Hepatocyte (in vitro differentiated cells): ENCODE results near the gene HNRNPF. TPM values are rescaled to one million over a fixed set of nuclear protein-coding genes. Genes with fewer than 3 reads are reported as not detected.

Source experiments
- DNase-seq: peaks from one replicate; pipeline ENCODE4 v3.0.0-alpha.2; 2016; ENCODE audit warnings: low spot score
- H2AFZ ChIP-seq: fragments of 200-600 bp; sonication (generic); 2 replicates; pipeline ENCODE4 v1.6.0; 2016; ENCODE audit warnings: antibody characterized with exemption, mild to moderate bottlenecking
- H3K27ac ChIP-seq: fragments of 200-600 bp; sonication (generic); 2 replicates; pipeline ENCODE4 v1.5.1; 2016; ENCODE audit warnings: mild to moderate bottlenecking
- H3K27me3 ChIP-seq: fragments of 200-600 bp; sonication (generic); 2 replicates; pipeline ENCODE4 v1.6.1; 2016
- H3K36me3 ChIP-seq: fragments of 200-600 bp; sonication (generic); replicated peaks from 2 replicates; pipeline ENCODE4 v1.5.1; 2016; ENCODE audit warnings: low read depth; ENCODE audit not compliant: insufficient read depth
- H3K4me1 ChIP-seq: fragments of 200-600 bp; sonication (generic); 2 replicates; pipeline ENCODE4 v1.5.1; 2016; ENCODE audit warnings: mild to moderate bottlenecking, moderate library complexity; ENCODE audit not compliant: insufficient read depth
- H3K4me2 ChIP-seq: fragments of 200-600 bp; sonication (generic); 2 replicates; pipeline ENCODE4 v1.6.0; 2016
- H3K4me3 ChIP-seq: fragments of 200-600 bp; sonication (generic); 2 replicates; pipeline ENCODE4 v1.5.1; 2016; ENCODE audit warnings: mild to moderate bottlenecking
- H3K79me2 ChIP-seq: fragments of 200-600 bp; sonication (generic); 2 replicates; pipeline ENCODE4 v1.6.0; 2017; ENCODE audit warnings: mild to moderate bottlenecking
- H3K9me2 ChIP-seq: fragments of 200-600 bp; sonication (generic); replicated peaks from 2 replicates; pipeline ENCODE4 v1.6.0; 2017; ENCODE audit warnings: mild to moderate bottlenecking; ENCODE audit not compliant: insufficient read depth
- H3K9me3 ChIP-seq: fragments of 200-600 bp; sonication (generic); 2 replicates; pipeline ENCODE4 v1.5.1; 2016; ENCODE audit warnings: low read depth, mild to moderate bottlenecking
- H4K20me1 ChIP-seq: fragments of 200-600 bp; sonication (generic); 2 replicates; pipeline ENCODE4 v1.6.0; 2016; ENCODE audit warnings: mild to moderate bottlenecking; ENCODE audit not compliant: insufficient read depth, poor library complexity, severe bottlenecking
- EZH2 ChIP-seq: fragments of 200-600 bp; sonication (generic); IDR thresholded peaks from 2 replicates; pipeline ENCODE4 v1.6.1; 2016; ENCODE audit warnings: antibody characterized with exemption, mild to moderate bottlenecking, borderline replicate concordance
- EZH2phosphoT487 ChIP-seq: fragments of 200-600 bp; sonication (generic); IDR thresholded peaks from one replicate; pipeline ENCODE4 v1.6.1; 2018; ENCODE audit warnings: antibody characterized with exemption, mild to moderate bottlenecking, low read depth, moderate library complexity; ENCODE audit not compliant: unreplicated experiment, severe bottlenecking
- WGBS: methylation state at CpG from one replicate; pipeline ENCODE4 v1.1.6; 2016; ENCODE audit warnings: low lambda C conversion rate; ENCODE audit errors: missing lambda C conversion rate; 5-methylcytosine and 5-hydroxymethylcytosine counted together
- polyA plus RNA-seq: library from polyadenylated mRNA; unstranded; fragments of >200 nt; fragmentation: Nextera tagmentation; extraction: Ambion mirVana; gene quantifications from 2 replicates; pipeline ENCODE4 v1.2.1, GENCODE V29; 2016
- total RNA-seq: library from RNA; depleted of rRNA; stranded (reverse); fragments of >200 nt; gene quantifications from 2 replicates; pipeline ENCODE4 v1.2.3, GENCODE V29; 2014
- TF ChIP-seq, protein P1 (sequence below): fragments of 200-600 bp; sonication (generic); IDR thresholded peaks from 2 replicates; pipeline ENCODE4 v1.5.1; 2016; ENCODE audit warnings: antibody characterized with exemption, mild to moderate bottlenecking; ENCODE audit not compliant: poor library complexity

Gene HNRNPF
- total and polyA plus RNA-seq, 2 experiments from 2014 or later = 134 to 217 TPM

DNA sequence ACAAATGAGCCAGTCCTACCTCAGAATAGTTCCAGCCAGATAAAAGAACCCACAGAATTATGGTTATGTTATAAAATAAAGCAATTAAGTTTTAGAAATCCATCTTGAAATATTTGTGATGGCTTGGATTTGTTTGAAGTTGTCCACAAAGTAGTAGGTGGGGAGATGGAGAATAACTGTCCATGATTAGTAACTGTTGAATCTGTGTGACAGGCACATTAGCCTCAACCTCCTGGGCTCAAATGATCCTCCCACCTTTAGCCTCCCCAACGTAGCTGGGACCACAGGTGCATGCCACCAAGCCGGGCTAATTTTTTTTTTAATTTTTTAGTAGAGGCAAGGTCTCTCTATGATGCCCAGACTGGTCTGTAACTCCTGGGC lies 10.1 kb downstream of the HNRNPF start:
- H3K9me2 ChIP-seq = no peaks in the 10 kb centered on the region
- peaks cover 56% of the 10 kb centered on the region for H3K4me1 ChIP-seq
- peak overlapping the region; percentile 93 for H3K4me2 ChIP-seq
- no peaks in the 10 kb centered on the region for H3K27me3 ChIP-seq
- no peak overlapping the region for H2AFZ ChIP-seq
- peak overlapping the region; percentile 100 for H3K27ac ChIP-seq
- no peak for DNase-seq
- TF ChIP-seq, protein P1, sequence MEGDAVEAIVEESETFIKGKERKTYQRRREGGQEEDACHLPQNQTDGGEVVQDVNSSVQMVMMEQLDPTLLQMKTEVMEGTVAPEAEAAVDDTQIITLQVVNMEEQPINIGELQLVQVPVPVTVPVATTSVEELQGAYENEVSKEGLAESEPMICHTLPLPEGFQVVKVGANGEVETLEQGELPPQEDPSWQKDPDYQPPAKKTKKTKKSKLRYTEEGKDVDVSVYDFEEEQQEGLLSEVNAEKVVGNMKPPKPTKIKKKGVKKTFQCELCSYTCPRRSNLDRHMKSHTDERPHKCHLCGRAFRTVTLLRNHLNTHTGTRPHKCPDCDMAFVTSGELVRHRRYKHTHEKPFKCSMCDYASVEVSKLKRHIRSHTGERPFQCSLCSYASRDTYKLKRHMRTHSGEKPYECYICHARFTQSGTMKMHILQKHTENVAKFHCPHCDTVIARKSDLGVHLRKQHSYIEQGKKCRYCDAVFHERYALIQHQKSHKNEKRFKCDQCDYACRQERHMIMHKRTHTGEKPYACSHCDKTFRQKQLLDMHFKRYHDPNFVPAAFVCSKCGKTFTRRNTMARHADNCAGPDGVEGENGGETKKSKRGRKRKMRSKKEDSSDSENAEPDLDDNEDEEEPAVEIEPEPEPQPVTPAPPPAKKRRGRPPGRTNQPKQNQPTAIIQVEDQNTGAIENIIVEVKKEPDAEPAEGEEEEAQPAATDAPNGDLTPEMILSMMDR = no peak
- no peaks in the 10 kb centered on the region for H3K9me3 ChIP-seq
- H3K79me2 ChIP-seq = peaks cover 90% of the 10 kb centered on the region
- no peaks in the 10 kb centered on the region for H3K36me3 ChIP-seq
- WGBS = 63% methylated on average over 2 of the region's 2 CpGs
- peaks cover 84% of the 10 kb centered on the region for H4K20me1 ChIP-seq
- no peak overlapping the region for H3K4me3 ChIP-seq

DNA sequence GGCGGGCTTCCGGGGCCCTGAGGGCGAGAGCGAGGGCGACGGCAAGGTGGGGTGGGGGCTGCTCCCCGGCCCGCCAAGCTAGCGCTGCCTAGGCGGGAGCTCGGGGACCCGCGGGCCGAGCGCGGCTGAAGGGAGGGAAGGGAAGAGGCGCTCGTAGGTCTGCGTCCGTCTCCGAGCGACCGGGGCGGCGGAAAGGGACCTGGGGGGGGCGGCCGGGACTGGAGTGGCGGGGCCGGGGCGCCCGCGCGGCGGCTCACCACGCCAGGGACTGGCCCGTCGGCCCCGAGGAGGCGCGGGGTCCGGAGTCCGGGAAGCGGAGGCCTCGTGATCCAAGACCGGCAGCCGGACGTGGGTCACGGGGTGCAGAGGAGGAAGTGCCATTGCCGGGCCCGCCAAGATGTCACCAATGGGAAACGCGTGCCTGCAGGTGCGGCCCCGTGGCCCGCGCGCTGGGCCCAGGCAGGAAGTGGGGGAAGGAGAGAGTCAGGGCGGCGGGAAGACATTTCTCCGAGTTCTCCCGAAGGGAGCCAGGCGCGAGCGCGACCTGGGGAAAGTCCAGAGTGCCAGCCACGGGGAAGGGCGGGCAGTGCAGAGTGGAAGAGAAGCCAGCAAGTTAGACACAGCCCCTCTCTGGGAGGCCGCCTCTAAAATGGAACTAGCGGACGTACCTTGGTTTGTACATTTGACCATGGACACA lies 11.9 kb downstream of the HNRNPF start:
- Histone ChIP-seq H3K9me2 (no peaks in the 10 kb centered on the region), H3K36me3 (no peaks in the 10 kb centered on the region), H4K20me1 (peaks cover 82% of the 10 kb centered on the region), H3K9me3 (no peaks in the 10 kb centered on the region), H3K27ac (peak overlapping the region; percentile 100), H3K4me2 (peak overlapping the region; percentile 93), H3K79me2 (peaks cover 90% of the 10 kb centered on the region), H2AFZ (no peak overlapping the region), H3K27me3 (no peaks in the 10 kb centered on the region), H3K4me3 (peak overlapping the region; percentile 13), H3K4me1 (peaks cover 54% of the 10 kb centered on the region)
- TF ChIP-seq, protein P1 = no peak
- TF ChIP-seq EZH2 = no peak
- TF ChIP-seq EZH2phosphoT487 = no peak
- WGBS = 0% methylated on average over 22 of the region's 70 CpGs
- peak; percentile 95 for DNase-seq

DNA sequence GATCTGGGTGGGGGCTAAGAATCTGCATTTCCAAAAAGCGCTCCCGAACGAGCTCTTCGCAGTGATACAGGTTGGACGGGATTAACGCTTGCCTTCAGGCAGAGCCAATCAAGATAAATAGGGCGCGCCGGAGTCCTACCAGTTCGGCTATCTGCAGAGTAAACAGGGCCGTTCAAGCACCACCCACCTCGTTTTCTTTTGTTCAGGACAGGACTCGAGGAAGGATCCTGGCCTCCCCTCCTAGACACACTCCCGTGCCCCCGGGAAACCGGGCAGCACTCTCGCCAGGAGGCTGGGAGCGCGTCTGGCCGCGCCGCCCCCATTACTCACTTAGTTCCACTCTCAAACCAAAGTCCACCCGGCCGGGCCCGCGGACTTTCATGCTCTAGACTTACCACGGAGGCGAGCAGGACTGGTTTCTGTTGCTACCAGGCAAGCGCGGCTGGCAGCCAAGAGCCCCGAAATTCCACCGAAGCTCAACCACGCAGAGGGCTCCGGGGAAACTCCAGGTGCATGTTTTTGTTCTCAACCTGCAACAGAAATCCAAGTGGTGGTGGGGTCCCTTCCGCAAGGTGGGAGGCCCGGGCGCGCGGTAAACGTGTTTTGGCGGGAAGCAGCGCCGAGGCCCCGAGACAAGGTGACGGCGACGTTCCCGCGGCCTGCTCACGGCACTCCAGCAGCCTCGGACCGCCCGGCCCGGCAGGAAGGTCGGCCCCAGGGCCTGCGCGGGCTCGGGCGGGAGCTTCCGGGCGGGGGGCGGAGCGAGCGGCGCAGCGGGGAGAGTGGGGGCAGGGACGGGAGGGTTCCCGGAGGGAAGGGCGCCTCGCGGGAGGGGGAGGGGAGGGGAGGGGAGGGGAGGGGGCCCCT lies 12.7 kb downstream of the HNRNPF start:
- Histone ChIP-seq H3K9me2 (no peaks in the 10 kb centered on the region), H3K4me1 (peaks cover 51% of the 10 kb centered on the region), H3K4me3 (peak overlapping the region; percentile 86), H4K20me1 (peaks cover 81% of the 10 kb centered on the region), H3K27ac (peak overlapping the region; percentile 100), H3K27me3 (no peaks in the 10 kb centered on the region), H3K4me2 (peak overlapping the region; percentile 93), H3K36me3 (no peaks in the 10 kb centered on the region), H3K79me2 (peaks cover 90% of the 10 kb centered on the region), H3K9me3 (no peaks in the 10 kb centered on the region), H2AFZ (peak overlapping the region; percentile 32)
- TF ChIP-seq EZH2phosphoT487 (no peak), EZH2 (no peak)
- TF ChIP-seq, protein P1 = no peak
- peak; percentile 91 for DNase-seq
- under 1% methylated on average over 53 of the region's 71 CpGs for WGBS
